NCI-H2107 (cell line): ENCODE measurements around the gene COG1.

ENCODE experiments used
- DNase-seq: peaks from one replicate; lab custom pipeline; 2025; lab: John Stamatoyannopoulos, UW

COG1 gene

GRCh38 chr17:73199751-73200317, 7.0 kb downstream of the COG1 start:
- DNase-seq: no peak

GRCh38 chr17:73200476-73200875, 7.6 kb downstream of the COG1 start:
- DNase-seq: no peak

GRCh38 chr17:73201215-73202069, 8.6 kb downstream of the COG1 start:
- DNase-seq: no peak

- DNase-seq: no peak
Measured at GRCh38 chr17:73203135-73203787, 10.4 kb downstream of the COG1 start.

- no peak for DNase-seq
Measured at GRCh38 chr17:73203788-73204479, 11.1 kb downstream of the COG1 start.

GRCh38 chr17:73205459-73205961, 12.7 kb downstream of the COG1 start:
- DNase-seq: no peak

- DNase-seq: no peak
Measured at GRCh38 chr17:73208139-73208827, 15.4 kb downstream of the COG1 start.

GRCh38 chr17:73209436-73209835, 16.6 kb downstream of the COG1 start:
- no peak for DNase-seq

GRCh38 chr17:73210002-73210678, 17.3 kb downstream of the COG1 start:
- no peak for DNase-seq

- no peak for DNase-seq
Measured at GRCh38 chr17:73211745-73212144, 18.9 kb downstream of the COG1 start.

GRCh38 chr17:73214008-73214407, 21.2 kb downstream of the COG1 start:
- no peak for DNase-seq

GRCh38 chr17:73214851-73215250, 22.0 kb downstream of the COG1 start:
- DNase-seq: no peak

GRCh38 chr17:73215447-73215846, 22.6 kb downstream of the COG1 start:
- DNase-seq: no peak

- DNase-seq: no peak
Measured at GRCh38 chr17:73223626-73224230, 30.9 kb downstream of the COG1 start.

- DNase-seq: no peak
Measured at GRCh38 chr17:73224237-73224636, 31.4 kb downstream of the COG1 start.

- DNase-seq: no peak
Measured at GRCh38 chr17:73224663-73225305, 31.9 kb downstream of the COG1 start.

- no peak for DNase-seq
Measured at GRCh38 chr17:73226556-73227172, 33.8 kb downstream of the COG1 start.

- DNase-seq: no peak
Measured at GRCh38 chr17:73227379-73227778, 34.5 kb downstream of the COG1 start.

GRCh38 chr17:73227944-73228343, 35.1 kb downstream of the COG1 start:
- DNase-seq: no peak

- no peak for DNase-seq
Measured at GRCh38 chr17:73228748-73229236, 35.9 kb downstream of the COG1 start.
